HCT116 (cell line): ENCODE measurements around the gene MUC6. TPM values are rescaled to one million over a fixed set of nuclear protein-coding genes. Genes with fewer than 3 reads are reported as not detected.

Experiments
- ATAC-seq: fragments of 200-7000 bp; cut with Tn5 transposase; 2 replicates; pipeline ENCODE4 v1.9.1; 2020; ENCODE audit warnings: mild to moderate bottlenecking, moderate library complexity
- BruUV-seq: library from RNA; stranded (reverse); fragments of 400-500 nt; replicated peaks from 2 replicates; lab custom pipeline; 2021; lab: Mats Ljungman, UMichigan
- CTCF ChIA-PET: fragments of 300-600 bp; sonication (Branson Sonifier 250); formaldehyde crosslinking; loops from one replicate; lab custom pipeline; 2021; ENCODE audit warnings: antibody characterized with exemption; lab: Charles Lee
- POLR2A ChIA-PET: fragments of 300-600, 350-600 bp; sonication (Branson Sonifier 250); formaldehyde crosslinking; loops from one replicate; lab custom pipeline; 2021; ENCODE audit warnings: antibody characterized with exemption; lab: Charles Lee
- RAD21 ChIA-PET, 2 experiments: fragments of 300-600 bp; sonication (Branson Sonifier 250); formaldehyde crosslinking; loops; one replicate each; lab custom pipeline; 2023; ENCODE audit warnings: low total read pairs in 2 of 2; ENCODE audit not compliant: uncharacterized antibody in 2 of 2, unreplicated experiment in 2 of 2, low non-redundant PET in 1 of 2; lab: Charles Lee
- DNase-seq: peaks from one replicate; pipeline ENCODE4 v3.0.0-alpha.2; 2010; ENCODE audit warnings: low read depth, low spot score
- H2AFZ ChIP-seq: fragments of 200-600 bp; shearing (Covaris generic), sonication (generic); 2 replicates; pipeline ENCODE4 v1.6.1; 2017; ENCODE audit warnings: low read depth, mixed run types, mixed read lengths, antibody characterized with exemption, low read length; ENCODE audit not compliant: poor library complexity, severe bottlenecking
- H3K27ac ChIP-seq: 2 replicates; pipeline ENCODE4 v1.5.1; 2012; ENCODE audit warnings: low read depth, low read length
- H3K27me3 ChIP-seq: fragments of 200-600 bp; sonication (generic); 2 replicates; pipeline ENCODE4 v1.6.1; 2016; ENCODE audit warnings: mixed run types, low read length, mixed read lengths; ENCODE audit not compliant: insufficient read depth
- H3K36me3 ChIP-seq, 2 experiments: fragments of 200-500 bp in 1 of 2; fragments of 200-600 bp in 1 of 2; sonication (Bioruptor generic) in 1 of 2; sonication (generic) in 1 of 2; 2 replicates each; pipeline versions ENCODE4 v1.5.1 to v1.6.1; 2014 to 2016; ENCODE audit warnings: low read length in 2 of 2, inconsistent platforms in 1 of 2, mixed read lengths in 1 of 2, mixed run types in 1 of 2; ENCODE audit not compliant: insufficient read depth in 2 of 2, control insufficient read depth in 1 of 2
- H3K4me1 ChIP-seq, 2 experiments: fragments of 200-600 bp in 1 of 2; sonication (generic) in 1 of 2; 2 replicates each; pipeline versions ENCODE4 v1.5.1 to v1.6.1; 2012 to 2017; ENCODE audit warnings: low read length in 2 of 2, inconsistent platforms in 1 of 2, mild to moderate bottlenecking in 1 of 2, mixed read lengths in 1 of 2, mixed run types in 1 of 2, moderate library complexity in 1 of 2; ENCODE audit not compliant: insufficient read depth in 2 of 2, control insufficient read depth in 1 of 2
- H3K4me2 ChIP-seq: fragments of 200-600 bp; sonication (generic); 2 replicates; pipeline ENCODE4 v1.6.1; 2017; ENCODE audit warnings: mixed run types, low read length, mixed read lengths
- H3K4me3 ChIP-seq, 2 experiments: fragments of 200-600 bp in 1 of 2; sonication (generic) in 1 of 2; replicated peaks in 1 of 2; 2 replicates each; pipeline ENCODE4 v1.5.1; 2011 to 2016; ENCODE audit warnings: low read length in 2 of 2, control low read depth in 1 of 2, low read depth in 1 of 2, mild to moderate bottlenecking in 1 of 2, mixed read lengths in 1 of 2, mixed run types in 1 of 2
- H3K79me2 ChIP-seq: fragments of 200-600 bp; sonication (generic); 2 replicates; pipeline ENCODE4 v1.6.1; 2017; ENCODE audit warnings: mild to moderate bottlenecking, mixed run types, low read length, moderate library complexity, mixed read lengths; ENCODE audit not compliant: insufficient read depth
- H3K9ac ChIP-seq: fragments of 200-600 bp; sonication (generic); 2 replicates; pipeline ENCODE4 v1.6.1; 2016; ENCODE audit warnings: low read length, mixed read lengths
- H3K9me2 ChIP-seq: fragments of 200-600 bp; sonication (generic), shearing (Covaris generic); 2 replicates; pipeline ENCODE4 v1.6.1; 2017; ENCODE audit warnings: mixed run types, mild to moderate bottlenecking, moderate library complexity; ENCODE audit not compliant: insufficient read depth
- H3K9me3 ChIP-seq, 2 experiments: fragments of 200-500 bp in 1 of 2; fragments of 200-600 bp in 1 of 2; sonication (Bioruptor generic) in 1 of 2; sonication (generic) in 1 of 2; 2 replicates each; pipeline ENCODE4 v1.6.1; 2014 to 2017; ENCODE audit warnings: low read length in 2 of 2, mixed read lengths in 2 of 2, inconsistent platforms in 1 of 2, low read depth in 1 of 2, mild to moderate bottlenecking in 1 of 2, mixed run types in 1 of 2, moderate library complexity in 1 of 2; ENCODE audit not compliant: control insufficient read depth in 1 of 2, insufficient read depth in 1 of 2
- H4K20me1 ChIP-seq: fragments of 200-600 bp; sonication (generic), shearing (Covaris generic); 2 replicates; pipeline ENCODE4 v1.6.1; 2017; ENCODE audit warnings: mixed run types, mild to moderate bottlenecking, moderate library complexity; ENCODE audit not compliant: insufficient read depth
- ATF3 ChIP-seq: IDR thresholded peaks from 2 replicates; pipeline ENCODE4 v1.6.1; 2012
- CBX3 ChIP-seq: IDR thresholded peaks from 2 replicates; pipeline ENCODE4 v1.6.1; 2012; ENCODE audit warnings: low read depth
- CEBPB ChIP-seq: IDR thresholded peaks from 2 replicates; pipeline ENCODE4 v1.6.1; 2012; ENCODE audit warnings: low read depth
- CTCF ChIP-seq, 3 experiments: fragments of 200-600 bp in 1 of 3; sonication (generic) in 1 of 3; IDR thresholded peaks in 2 of 3; conservative IDR thresholded peaks in 1 of 3; 2 replicates each; pipeline ENCODE4 v1.5.1; 2012 to 2017; ENCODE audit warnings: low read depth in 2 of 3, low read length in 2 of 3, antibody characterized with exemption in 1 of 3, borderline replicate concordance in 1 of 3, control low read depth in 1 of 3, mild to moderate bottlenecking in 1 of 3, mixed read lengths in 1 of 3, mixed run types in 1 of 3, moderate library complexity in 1 of 3; ENCODE audit not compliant: insufficient read depth in 1 of 3
- ELF1 ChIP-seq: IDR thresholded peaks from 2 replicates; pipeline ENCODE4 v1.6.1; 2012; ENCODE audit warnings: low read depth, borderline replicate concordance
- EZH2 ChIP-seq: fragments of 200-600 bp; sonication (generic); IDR thresholded peaks from 2 replicates; pipeline ENCODE4 v1.6.1; 2017; ENCODE audit warnings: antibody characterized with exemption, mixed run types
- EZH2phosphoT487 ChIP-seq: fragments of 200-600 bp; IDR thresholded peaks from 2 replicates; pipeline ENCODE4 v1.6.1; 2018; ENCODE audit warnings: antibody characterized with exemption, borderline replicate concordance
- FOSL1 ChIP-seq: IDR thresholded peaks from 2 replicates; pipeline ENCODE4 v1.6.1; 2012; ENCODE audit warnings: low read depth
- JUND ChIP-seq: IDR thresholded peaks from 2 replicates; pipeline ENCODE4 v1.6.1; 2012
- POLR2A ChIP-seq: IDR thresholded peaks from 2 replicates; pipeline ENCODE4 v1.7.0; 2011; ENCODE audit warnings: borderline replicate concordance; ENCODE audit not compliant: insufficient read depth, insufficient read length; ENCODE audit errors: extremely low read depth
- POLR2AphosphoS5 ChIP-seq: IDR thresholded peaks from 2 replicates; pipeline ENCODE4 v1.6.1; 2011; ENCODE audit warnings: mild to moderate bottlenecking, low read depth, low read length, moderate library complexity
- REST ChIP-seq: IDR thresholded peaks from 2 replicates; pipeline ENCODE4 v1.6.1; 2012; ENCODE audit warnings: low read depth
- SP1 ChIP-seq: IDR thresholded peaks from 2 replicates; pipeline ENCODE4 v1.6.1; 2012; ENCODE audit warnings: low read depth
- SRF ChIP-seq: IDR thresholded peaks from 2 replicates; pipeline ENCODE4 v1.6.1; 2012; ENCODE audit warnings: low read depth
- ZFX ChIP-seq: fragments of 450-650 bp; IDR thresholded peaks from 2 replicates; pipeline ENCODE4 v1.6.1; 2017
- intact Hi-C: fragments of 100-400 bp; cut with micrococcal nuclease; formaldehyde crosslinking; loops from 2 replicates; pipeline ENCODE4 v1.10.0; 2022
- total RNA-seq: library from RNA; stranded (reverse); gene quantifications from one replicate; pipeline ENCODE4 v1.2.1, GENCODE V29; 2021; ENCODE audit not compliant: unreplicated experiment
- TF ChIP-seq, protein P1 (sequence below): IDR thresholded peaks from 2 replicates; pipeline ENCODE4 v1.6.1; 2012

MUC6 gene
- total RNA-seq, 1 experiment from 2014 or later: 0.02 TPM

DNA sequence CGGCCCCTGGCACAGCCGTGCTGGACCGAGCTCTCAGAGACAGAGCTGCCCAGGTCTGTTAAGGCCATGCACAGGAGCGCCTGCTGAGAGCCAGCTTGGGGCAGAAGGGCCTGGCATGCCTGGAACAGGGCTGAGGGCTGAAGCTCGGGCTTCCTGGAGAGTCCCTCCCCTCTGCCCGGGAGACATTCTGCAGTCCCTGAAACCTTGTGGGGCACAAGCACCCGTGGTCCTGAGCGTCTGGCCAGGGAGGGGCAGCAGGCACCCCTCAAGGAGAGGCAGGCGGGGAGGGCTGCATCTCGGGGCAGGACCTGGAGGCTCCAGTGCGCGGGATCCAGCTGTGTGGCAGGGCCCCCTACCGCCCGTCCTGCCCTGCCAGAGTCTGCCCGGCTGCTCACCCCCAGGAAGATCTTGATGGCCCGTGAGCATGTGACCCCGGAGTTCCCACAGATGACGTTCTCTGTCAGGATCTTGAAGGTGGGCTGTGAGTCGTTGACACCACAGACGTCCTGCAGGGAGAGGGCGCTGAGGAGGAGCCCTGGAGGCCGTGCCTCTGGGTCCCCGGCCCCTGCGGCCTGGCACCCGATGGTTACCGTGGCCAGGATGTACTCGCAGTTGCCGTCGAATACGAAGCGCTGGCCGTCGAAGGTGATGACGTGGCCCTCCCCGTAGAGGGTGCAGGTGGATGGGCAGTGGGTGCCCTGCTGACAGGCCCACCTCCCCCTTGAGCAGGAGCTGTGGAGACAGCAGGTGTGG is 10.9 kb downstream of the MUC6 start (continued):
- TF ChIP-seq EZH2: no peak
- no peak for TF ChIP-seq CEBPB

- intact Hi-C loops: no loop called here
- no peak overlapping the region for H3K9ac ChIP-seq
- TF ChIP-seq REST (no peak), SRF (no peak), POLR2AphosphoS5 (no peak), EZH2phosphoT487 (no peak), CTCF (IDR thresholded peaks at IDR 0.05 in 2 of 3, conservative IDR thresholded peaks at IDR 0.05 in 1 of 3; ENCODE audit: borderline replicate concordance in 1 of 3, insufficient read depth in 1 of 3, low read depth in 2 of 3, low read length in 2 of 3) (no peak), EZH2 (no peak), ELF1 (no peak), FOSL1 (no peak), ZFX (no peak), SP1 (no peak), ATF3 (no peak), JUND (no peak), POLR2A (no peak), CBX3 (no peak), CEBPB (no peak)
- TF ChIP-seq, protein P1, sequence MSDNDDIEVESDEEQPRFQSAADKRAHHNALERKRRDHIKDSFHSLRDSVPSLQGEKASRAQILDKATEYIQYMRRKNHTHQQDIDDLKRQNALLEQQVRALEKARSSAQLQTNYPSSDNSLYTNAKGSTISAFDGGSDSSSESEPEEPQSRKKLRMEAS: no peak
- ChIA-PET RAD21 (no interaction called here), CTCF (no interaction called here), POLR2A (no interaction called here)
- no peak overlapping the region for H2AFZ ChIP-seq
- no peaks in the 10 kb centered on the region for H4K20me1 ChIP-seq
- no peaks in the 10 kb centered on the region for H3K36me3 ChIP-seq
- H3K79me2 ChIP-seq: no peaks in the 10 kb centered on the region
- no peaks in the 10 kb centered on the region for H3K27me3 ChIP-seq
- no peak overlapping the region for H3K4me2 ChIP-seq
- ATAC-seq (no peak), DNase-seq (no peak)
- no TSS peak for BruUV-seq
- no peak overlapping the region for H3K4me3 ChIP-seq
- H3K9me2 ChIP-seq: no peaks in the 10 kb centered on the region
- H3K4me1 ChIP-seq: no peaks in the 10 kb centered on the region
- no peaks in the 10 kb centered on the region for H3K9me3 ChIP-seq
- H3K27ac ChIP-seq: no peak overlapping the region
Measured at GRCh38 chr11:1024597-1025409, 11.7 kb downstream of the MUC6 start.
